Nephron progenitor cell (in vitro differentiated cells): Measurements from ENCODE around the gene ICA1.

Experiments
- DNase-seq: peaks from one replicate; pipeline ENCODE4 v3.0.0; 2021
- H3K27ac Mint-ChIP-seq: 2 replicates; pipeline ENCODE4 v1.8.0; 2021; ENCODE audit warnings: mild to moderate bottlenecking, moderate library complexity, mixed read lengths
- H3K27me3 Mint-ChIP-seq: 2 replicates; pipeline ENCODE4 v1.8.0; 2021; ENCODE audit warnings: mild to moderate bottlenecking, low read depth, mixed read lengths; ENCODE audit not compliant: poor library complexity
- H3K36me3 Mint-ChIP-seq: 2 replicates; pipeline ENCODE4 v1.8.0; 2021; ENCODE audit warnings: low read depth, mixed read lengths
- H3K4me1 Mint-ChIP-seq: 2 replicates; pipeline ENCODE4 v1.8.0; 2021; ENCODE audit warnings: mixed read lengths
- H3K4me3 Mint-ChIP-seq: 2 replicates; pipeline ENCODE4 v1.8.0; 2021; ENCODE audit warnings: mild to moderate bottlenecking, moderate library complexity, mixed read lengths
- H3K9me3 Mint-ChIP-seq: 2 replicates; pipeline ENCODE4 v1.8.0; 2021; ENCODE audit warnings: mild to moderate bottlenecking, moderate library complexity, mixed read lengths
- CTCF ChIP-seq: fragments of 200-600 bp; sonication (generic); IDR thresholded peaks from 2 replicates; pipeline ENCODE4 v1.5.0; 2021; ENCODE audit warnings: antibody characterized with exemption

The ICA1 gene

GRCh38 chr7:8285155-8285554 is 23.2 kb upstream of the ICA1 start:
- Mint-ChIP-seq H3K4me1 (no peaks in the 10 kb centered on the region), H3K4me3 (no peak overlapping the region), H3K9me3 (no peaks in the 10 kb centered on the region), H3K27ac (no peak overlapping the region), H3K27me3 (no peaks in the 10 kb centered on the region), H3K36me3 (no peaks in the 10 kb centered on the region)
- DNase-seq, result no peak
- no peak for TF ChIP-seq CTCF

GRCh38 chr7:8284606-8285005 is 22.6 kb upstream of the ICA1 start:
- Mint-ChIP-seq H3K9me3 (no peaks in the 10 kb centered on the region), H3K36me3 (no peaks in the 10 kb centered on the region), H3K4me1 (no peaks in the 10 kb centered on the region), H3K4me3 (no peak overlapping the region), H3K27ac (no peak overlapping the region), H3K27me3 (no peaks in the 10 kb centered on the region)
- TF ChIP-seq CTCF, result no peak
- no peak for DNase-seq

GRCh38 chr7:8283968-8284367 is 22.0 kb upstream of the ICA1 start:
- no peaks in the 10 kb centered on the region for H3K9me3 Mint-ChIP-seq
- H3K27me3 Mint-ChIP-seq, result no peaks in the 10 kb centered on the region
- TF ChIP-seq CTCF, result no peak
- H3K4me1 Mint-ChIP-seq, result no peaks in the 10 kb centered on the region
- DNase-seq, result no peak
- no peak overlapping the region for H3K27ac Mint-ChIP-seq
- H3K36me3 Mint-ChIP-seq, result no peaks in the 10 kb centered on the region
- no peak overlapping the region for H3K4me3 Mint-ChIP-seq

- no peak overlapping the region for H3K27ac Mint-ChIP-seq
- no peak overlapping the region for H3K4me3 Mint-ChIP-seq
- no peak for TF ChIP-seq CTCF
- no peaks in the 10 kb centered on the region for H3K36me3 Mint-ChIP-seq
- no peaks in the 10 kb centered on the region for H3K4me1 Mint-ChIP-seq
- H3K9me3 Mint-ChIP-seq, result no peaks in the 10 kb centered on the region
- no peaks in the 10 kb centered on the region for H3K27me3 Mint-ChIP-seq
- DNase-seq, result no peak
Observed at GRCh38 chr7:8282871-8283270, 20.9 kb upstream of the ICA1 start.

GRCh38 chr7:8282162-8282561 is 20.2 kb upstream of the ICA1 start:
- Mint-ChIP-seq H3K4me1 (no peaks in the 10 kb centered on the region), H3K36me3 (no peaks in the 10 kb centered on the region), H3K9me3 (no peaks in the 10 kb centered on the region), H3K27me3 (no peaks in the 10 kb centered on the region), H3K27ac (no peak overlapping the region), H3K4me3 (no peak overlapping the region)
- DNase-seq, result no peak
- TF ChIP-seq CTCF, result no peak

GRCh38 chr7:8278183-8278582 is 16.2 kb upstream of the ICA1 start:
- H3K27ac Mint-ChIP-seq, result no peak overlapping the region
- DNase-seq, result no peak
- peaks cover 6% of the 10 kb centered on the region for H3K27me3 Mint-ChIP-seq
- no peak overlapping the region for H3K4me3 Mint-ChIP-seq
- no peak for TF ChIP-seq CTCF
- H3K36me3 Mint-ChIP-seq, result no peaks in the 10 kb centered on the region
- no peaks in the 10 kb centered on the region for H3K9me3 Mint-ChIP-seq
- H3K4me1 Mint-ChIP-seq, result no peaks in the 10 kb centered on the region
